ENCODE data around the gene GPRC5C. TPM values are rescaled to one million over a fixed set of nuclear protein-coding genes. Genes with fewer than 3 reads are reported as not detected.

Gene GPRC5C
- total and polyA plus RNA-seq, 2 of the 13 experiments (the other 11 are each of a cell fraction or from before 2014, with no cell fraction given): 85.6 to 300 TPM

GRCh38 chr17:74432766-74433391 is 991 bp downstream of the GPRC5C start (continued):
- TF ChIP-seq ARID5B (CRISPR knock-in tag; IDR thresholded peaks at IDR 0.05): 0 out of 2 replicates have a peak, but pooled peaks have one; percentile 6
- no peak for TF ChIP-seq TGIF2 (CRISPR knock-in tag; IDR thresholded peaks at IDR 0.05)
- TF ChIP-seq MEF2D (CRISPR knock-in tag; IDR thresholded peaks at IDR 0.05): no peak
- peak; percentile 25; the same call in 1 of the 2 replicates for TF ChIP-seq ISL2 (CRISPR knock-in tag; IDR thresholded peaks at IDR 0.05)
- TF ChIP-seq SOX13 (IDR thresholded peaks at IDR 0.05): no peak
- TF ChIP-seq SOX13 (CRISPR knock-in tag; conservative IDR thresholded peaks at IDR 0.05 in 1 of 2, IDR thresholded peaks at IDR 0.05 in 1 of 2): no peak
- TF ChIP-seq ZSCAN9 (CRISPR knock-in tag; IDR thresholded peaks at IDR 0.05; ENCODE audit: borderline replicate concordance): no peak; the same call in 1 of the 2 replicates
- peak; percentile 46; the same call in 1 of the 2 replicates for TF ChIP-seq ZNF281 (CRISPR knock-in tag; IDR thresholded peaks at IDR 0.05; ENCODE audit: borderline replicate concordance)
- TF ChIP-seq MIER2 (CRISPR knock-in tag; IDR thresholded peaks at IDR 0.05): no peak
- no peak for TF ChIP-seq ZNF138 (CRISPR knock-in tag; IDR thresholded peaks at IDR 0.05; ENCODE audit: low read depth)
- TF ChIP-seq, protein P1, sequence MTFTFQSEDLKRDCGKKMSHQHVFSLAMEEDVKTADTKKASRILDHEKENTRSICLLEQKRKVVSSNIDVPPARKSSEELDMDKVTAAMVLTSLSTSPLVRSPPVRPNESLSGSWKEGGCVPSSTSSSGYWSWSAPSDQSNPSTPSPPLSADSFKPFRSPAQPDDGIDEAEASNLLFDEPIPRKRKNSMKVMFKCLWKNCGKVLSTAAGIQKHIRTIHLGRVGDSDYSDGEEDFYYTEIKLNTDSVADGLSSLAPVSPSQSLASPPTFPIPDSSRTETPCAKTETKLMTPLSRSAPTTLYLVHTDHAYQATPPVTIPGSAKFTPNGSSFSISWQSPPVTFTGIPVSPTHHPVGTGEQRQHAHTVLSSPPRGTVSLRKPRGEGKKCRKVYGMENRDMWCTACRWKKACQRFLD (CRISPR knock-in tag; IDR thresholded peaks at IDR 0.05; ENCODE audit: borderline replicate concordance): no peak
- no peak for TF ChIP-seq SIX4 (CRISPR knock-in tag; IDR thresholded peaks at IDR 0.05)
- TF ChIP-seq CEBPB (IDR thresholded peaks at IDR 0.05; ENCODE audit: borderline replicate concordance, low read depth, low read length): no peak
- TF ChIP-seq, protein P2, sequence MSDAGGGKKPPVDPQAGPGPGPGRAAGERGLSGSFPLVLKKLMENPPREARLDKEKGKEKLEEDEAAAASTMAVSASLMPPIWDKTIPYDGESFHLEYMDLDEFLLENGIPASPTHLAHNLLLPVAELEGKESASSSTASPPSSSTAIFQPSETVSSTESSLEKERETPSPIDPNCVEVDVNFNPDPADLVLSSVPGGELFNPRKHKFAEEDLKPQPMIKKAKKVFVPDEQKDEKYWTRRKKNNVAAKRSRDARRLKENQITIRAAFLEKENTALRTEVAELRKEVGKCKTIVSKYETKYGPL (CRISPR knock-in tag; IDR thresholded peaks at IDR 0.05): no peak
- TF ChIP-seq, protein P3, sequence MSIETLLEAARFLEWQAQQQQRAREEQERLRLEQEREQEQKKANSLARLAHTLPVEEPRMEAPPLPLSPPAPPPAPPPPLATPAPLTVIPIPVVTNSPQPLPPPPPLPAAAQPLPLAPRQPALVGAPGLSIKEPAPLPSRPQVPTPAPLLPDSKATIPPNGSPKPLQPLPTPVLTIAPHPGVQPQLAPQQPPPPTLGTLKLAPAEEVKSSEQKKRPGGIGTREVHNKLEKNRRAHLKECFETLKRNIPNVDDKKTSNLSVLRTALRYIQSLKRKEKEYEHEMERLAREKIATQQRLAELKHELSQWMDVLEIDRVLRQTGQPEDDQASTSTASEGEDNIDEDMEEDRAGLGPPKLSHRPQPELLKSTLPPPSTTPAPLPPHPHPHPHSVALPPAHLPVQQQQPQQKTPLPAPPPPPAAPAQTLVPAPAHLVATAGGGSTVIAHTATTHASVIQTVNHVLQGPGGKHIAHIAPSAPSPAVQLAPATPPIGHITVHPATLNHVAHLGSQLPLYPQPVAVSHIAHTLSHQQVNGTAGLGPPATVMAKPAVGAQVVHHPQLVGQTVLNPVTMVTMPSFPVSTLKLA (IDR thresholded peaks at IDR 0.05): no peak
- no peak for TF ChIP-seq RAD21 (CRISPR knock-in tag; IDR thresholded peaks at IDR 0.05)

Measured in HepG2 (cell line).